ENCODE measurements around the gene TENT4B. TPM values are rescaled to one million over a fixed set of nuclear protein-coding genes. Genes with fewer than 3 reads are reported as not detected.

Gene TENT4B
- total RNA-seq, 1 experiment from 2014 or later: 13.0 TPM

DNA sequence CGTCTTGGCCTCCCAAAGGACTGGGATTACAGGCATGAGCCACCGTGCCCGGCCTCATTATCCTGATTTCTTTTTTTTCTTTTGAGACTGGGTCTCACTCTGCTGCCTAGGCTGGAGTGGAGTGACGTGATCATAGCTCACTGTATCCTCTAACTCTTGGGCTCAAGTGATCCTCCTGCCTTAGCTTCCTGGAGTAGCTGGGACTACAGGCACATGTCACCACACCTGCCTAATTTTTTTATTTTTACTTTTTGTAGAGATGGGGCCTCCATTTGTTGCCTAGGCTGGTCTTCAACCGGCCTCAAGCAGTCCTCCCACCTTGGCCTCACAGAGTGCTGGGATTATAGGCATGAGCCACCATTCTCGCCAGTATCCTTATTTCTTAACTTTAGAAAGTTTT lies 3.5 kb downstream of the TENT4B start:
- Histone ChIP-seq H3K56ac (ENCODE audit: insufficient read length, low read depth, low read length) (no peak overlapping the region), H4K91ac (ENCODE audit: insufficient read length, low read depth, low read length) (no peak overlapping the region), H4K20me1 (ENCODE audit: control insufficient read depth, insufficient read depth, insufficient read length) (peaks cover 3% of the 10 kb centered on the region), H3K27ac (ENCODE audit: insufficient read length, low read depth, low read length) (no peak overlapping the region), H3K4ac (ENCODE audit: low read depth, low read length) (no peak overlapping the region), H2BK15ac (ENCODE audit: low read depth, low read length) (no peak overlapping the region), H3T11ph (ENCODE audit: low read length) (no peak overlapping the region), H2AK5ac (ENCODE audit: insufficient read length, low read length) (no peak overlapping the region), H3K9me3 (ENCODE audit: control insufficient read depth, low read depth, low read length) (no peaks in the 10 kb centered on the region), H3K9ac (ENCODE audit: extremely low read depth, insufficient read length, low read length) (no peak overlapping the region), H2BK120ac (ENCODE audit: low read depth, low read length, poor library complexity, severe bottlenecking) (no peak overlapping the region), H3K27me3 (ENCODE audit: insufficient read depth, low read length) (no peaks in the 10 kb centered on the region), H3K4me1 (ENCODE audit: insufficient read depth, low read length) (peaks cover 3% of the 10 kb centered on the region), H3K23ac (ENCODE audit: insufficient read length, low read depth, low read length) (no peak overlapping the region), H3K23me2 (ENCODE audit: insufficient read length, low read depth, low read length, poor library complexity, severe bottlenecking) (peaks cover 15% of the 10 kb centered on the region), H2BK5ac (ENCODE audit: insufficient read length, low read length) (no peak overlapping the region), H2BK20ac (ENCODE audit: low read depth, low read length, poor library complexity, severe bottlenecking) (no peak overlapping the region), H4K5ac (ENCODE audit: insufficient read length, low read depth, low read length) (no peak overlapping the region), H2BK12ac (ENCODE audit: insufficient read length, low read depth, low read length) (no peak overlapping the region), H2AFZ (ENCODE audit: low read length) (no peak overlapping the region), H3K79me1 (ENCODE audit: insufficient read depth, low read depth, low read length, poor library complexity, severe bottlenecking) (peaks cover 8% of the 10 kb centered on the region), H3K79me2 (ENCODE audit: insufficient read depth, low read length) (peaks cover 21% of the 10 kb centered on the region; the same call in 1 of the 2 replicates), H3K4me2 (ENCODE audit: insufficient read depth, insufficient read length, low read length) (no peak overlapping the region), H3K14ac (ENCODE audit: insufficient read depth, low read length) (no peak overlapping the region), H3K18ac (ENCODE audit: insufficient read length, low read depth, low read length) (no peak overlapping the region), H4K8ac (replicated peaks; ENCODE audit: insufficient read length, low read depth, low read length) (no peak overlapping the region)
- H3K27me3 Mint-ChIP-seq (ENCODE audit: low read depth): peaks cover 3% of the 10 kb centered on the region; the same call in 1 of the 2 replicates
- no peak for DNase-seq
- no peaks in the 10 kb centered on the region; a peak in 1 of 5 replicates for H3K9me3 Mint-ChIP-seq
- H3K4me3 Mint-ChIP-seq: 0 out of 5 replicates have a peak overlapping the region, but pooled peaks of 1 of the 2 experiments have one; percentile 14
- H3K36me3 Mint-ChIP-seq (ENCODE audit: insufficient read depth in 1 of 3, low read depth in 3 of 3): peaks cover 0 to 3% (median 0%) of the 10 kb centered on the region in 3 experiments; a peak in 3 of 7 replicates
- peaks cover 18 to 23% of the 10 kb centered on the region in 2 experiments for H3K4me1 Mint-ChIP-seq
- TF ChIP-seq CTCF (conservative IDR thresholded peaks at IDR 0.05): no peak
- no CpG with 5 or more reads among the region's 6 CpGs for WGBS (ENCODE audit: extremely low coverage, insufficient read length, low lambda C conversion rate)
- H3K27ac Mint-ChIP-seq: no peak overlapping the region; a peak in 1 of 7 replicates
